K562 (cell line): Measurements from ENCODE around the gene DUSP5.

Source experiments
- AFF1 ChIP-seq, 2 experiments: fragments of 450-650 bp; IDR thresholded peaks; 2 replicates each; pipeline ENCODE4 v1.6.1; 2018; ENCODE audit warnings: mild to moderate bottlenecking in 2 of 2, low read depth in 1 of 2; ENCODE audit not compliant: partially characterized antibody in 2 of 2
- CEBPG ChIP-seq, 3 experiments: fragments of 200-800 bp in 1 of 3; sonication (Bioruptor generic) in 1 of 3; sonication (generic) in 1 of 3; formaldehyde crosslinking in 1 of 3; IDR thresholded peaks in 2 of 3; conservative IDR thresholded peaks in 1 of 3; 2 replicates each; pipeline versions ENCODE4 v1.6.1 to v1.8.0; 2016 to 2022; ENCODE audit warnings: missing compliant biosample characterization in 2 of 3, missing genetic modification characterization in 2 of 3, mild to moderate bottlenecking in 1 of 3, missing genetic modification reagents in 1 of 3
- ZNF24 ChIP-seq: fragments of 450-650 bp; IDR thresholded peaks from 2 replicates; pipeline ENCODE4 v1.6.1; 2016
- TF ChIP-seq, protein P1 (sequence below): sonication (generic); formaldehyde crosslinking; IDR thresholded peaks from 2 replicates; pipeline ENCODE4 v1.8.0; 2022; ENCODE audit warnings: mild to moderate bottlenecking, missing genetic modification reagents

GRCh38 chr10:110549211-110549610 is 51.5 kb downstream of the DUSP5 start:
- TF ChIP-seq CEBPG (CRISPR knock-in tag; IDR thresholded peaks at IDR 0.05), result no peak
- TF ChIP-seq CEBPG (tag; conservative IDR thresholded peaks at IDR 0.05 in 1 of 2, IDR thresholded peaks at IDR 0.05 in 1 of 2), result no peak
- no peak for TF ChIP-seq ZNF24
- TF ChIP-seq, protein P1, sequence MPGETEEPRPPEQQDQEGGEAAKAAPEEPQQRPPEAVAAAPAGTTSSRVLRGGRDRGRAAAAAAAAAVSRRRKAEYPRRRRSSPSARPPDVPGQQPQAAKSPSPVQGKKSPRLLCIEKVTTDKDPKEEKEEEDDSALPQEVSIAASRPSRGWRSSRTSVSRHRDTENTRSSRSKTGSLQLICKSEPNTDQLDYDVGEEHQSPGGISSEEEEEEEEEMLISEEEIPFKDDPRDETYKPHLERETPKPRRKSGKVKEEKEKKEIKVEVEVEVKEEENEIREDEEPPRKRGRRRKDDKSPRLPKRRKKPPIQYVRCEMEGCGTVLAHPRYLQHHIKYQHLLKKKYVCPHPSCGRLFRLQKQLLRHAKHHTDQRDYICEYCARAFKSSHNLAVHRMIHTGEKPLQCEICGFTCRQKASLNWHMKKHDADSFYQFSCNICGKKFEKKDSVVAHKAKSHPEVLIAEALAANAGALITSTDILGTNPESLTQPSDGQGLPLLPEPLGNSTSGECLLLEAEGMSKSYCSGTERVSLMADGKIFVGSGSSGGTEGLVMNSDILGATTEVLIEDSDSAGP (CRISPR knock-in tag), result no peak
- no peak for TF ChIP-seq AFF1 (IDR thresholded peaks at IDR 0.05; ENCODE audit: low read depth in 1 of 2, partially characterized antibody in 2 of 2)
